Measurements from ENCODE around the gene CASZ1. TPM values are rescaled to one million over a fixed set of nuclear protein-coding genes. Genes with fewer than 3 reads are reported as not detected.

The CASZ1 gene
- total RNA-seq, 2 experiments from 2014 or later: 11.0 to 11.5 TPM

DNA sequence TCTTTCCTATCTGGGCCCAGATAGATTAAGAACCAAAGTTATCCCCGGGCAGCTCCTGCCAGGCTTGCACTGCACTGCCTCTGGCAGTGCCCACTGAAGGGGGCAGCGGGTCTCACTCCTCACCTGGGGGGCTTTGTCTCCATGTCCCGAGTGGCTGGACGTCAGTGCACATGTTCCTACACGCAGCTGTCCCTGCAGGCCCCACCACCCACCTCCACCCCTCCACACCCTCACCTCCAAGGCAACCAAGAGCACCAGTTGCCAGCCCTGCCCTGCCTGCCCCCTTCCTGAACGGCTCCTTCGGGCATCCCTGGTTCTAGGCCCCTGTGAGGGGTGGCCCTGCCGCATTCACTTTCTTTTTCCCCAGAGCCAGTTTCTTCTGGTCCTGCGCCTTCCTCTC is 174.5 kb downstream of the CASZ1 start:
- Mint-ChIP-seq H3K36me3 (no peaks in the 10 kb centered on the region), H3K4me1 (no peaks in the 10 kb centered on the region), H3K9me3 (no peaks in the 10 kb centered on the region), H3K27me3 (no peaks in the 10 kb centered on the region), H3K4me3 (no peak overlapping the region), H3K27ac (no peak overlapping the region)
- ATAC-seq (ENCODE audit: low read depth): no peak
- DNase-seq: no peak
- POLR2A ChIA-PET: no interaction called here

DNA sequence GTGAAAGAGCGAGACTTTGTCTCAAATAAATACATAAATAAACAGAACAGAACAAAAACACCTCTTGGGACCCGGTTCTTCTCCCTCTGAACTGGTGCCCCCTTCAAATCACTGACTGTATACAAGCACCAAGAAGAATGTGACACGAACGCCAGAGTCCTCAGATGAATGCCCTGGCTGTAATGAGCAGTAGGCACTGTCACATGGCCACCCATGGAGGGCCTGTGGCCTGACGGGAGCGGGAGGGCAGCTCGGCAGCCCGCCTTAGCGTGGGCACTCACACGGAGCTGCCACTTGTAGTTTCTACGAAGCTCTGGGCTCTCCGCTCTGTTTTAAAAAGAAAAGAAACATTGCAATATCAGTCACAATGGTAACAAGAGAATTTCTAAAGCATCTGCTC is 175.7 kb downstream of the CASZ1 start:
- Mint-ChIP-seq H3K27ac (no peak overlapping the region), H3K4me1 (no peaks in the 10 kb centered on the region), H3K36me3 (no peaks in the 10 kb centered on the region), H3K9me3 (no peaks in the 10 kb centered on the region), H3K4me3 (no peak overlapping the region), H3K27me3 (no peaks in the 10 kb centered on the region)
- POLR2A ChIA-PET: interaction anchor here (0.8 kb wide), 1 partner anchor 51 kb away, joined by 3 read pairs; no protein-coding TSS in a partner anchor
- no peak for ATAC-seq (ENCODE audit: low read depth)
- DNase-seq: no peak

- Mint-ChIP-seq H3K4me3 (no peak overlapping the region), H3K27ac (no peak overlapping the region), H3K36me3 (no peaks in the 10 kb centered on the region), H3K4me1 (no peaks in the 10 kb centered on the region), H3K27me3 (no peaks in the 10 kb centered on the region), H3K9me3 (no peaks in the 10 kb centered on the region)
- POLR2A ChIA-PET: no interaction called here
- DNase-seq (no peak), ATAC-seq (ENCODE audit: low read depth) (no peak)
Measured at GRCh38 chr1:10617931-10618885, 178.2 kb downstream of the CASZ1 start.

DNA sequence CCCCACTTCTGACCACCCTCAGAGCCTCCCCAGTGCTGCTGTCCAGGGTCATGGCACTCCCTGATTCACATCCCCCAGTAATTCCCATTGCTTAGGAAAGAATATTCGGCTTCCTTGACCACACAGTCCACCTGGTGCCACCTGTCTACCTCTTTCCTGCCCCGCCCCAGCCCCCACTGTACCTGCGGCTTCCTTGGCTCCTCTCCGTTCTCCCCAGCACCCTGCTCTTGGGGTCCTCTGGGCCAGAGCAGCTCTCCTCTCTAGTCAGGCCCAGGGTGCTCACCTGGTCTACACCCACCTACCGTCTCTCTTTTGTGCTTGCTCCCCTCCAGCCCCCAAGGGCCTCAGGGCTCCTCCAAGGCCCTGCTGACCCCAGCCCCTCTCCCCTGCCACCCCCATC is 179.1 kb downstream of the CASZ1 start:
- H3K9me3 Mint-ChIP-seq: no peaks in the 10 kb centered on the region
- ATAC-seq (ENCODE audit: low read depth) (no peak), DNase-seq (no peak)
- POLR2A ChIA-PET: no interaction called here
- H3K27ac Mint-ChIP-seq: no peak overlapping the region
- H3K36me3 Mint-ChIP-seq: no peaks in the 10 kb centered on the region
- no peak overlapping the region for H3K4me3 Mint-ChIP-seq
- H3K4me1 Mint-ChIP-seq: no peaks in the 10 kb centered on the region
- H3K27me3 Mint-ChIP-seq: no peaks in the 10 kb centered on the region

GRCh38 chr1:10616696-10617095 is 179.8 kb downstream of the CASZ1 start:
- no peak overlapping the region for H3K4me3 Mint-ChIP-seq
- no peaks in the 10 kb centered on the region for H3K4me1 Mint-ChIP-seq
- no peak overlapping the region for H3K27ac Mint-ChIP-seq
- ATAC-seq (ENCODE audit: low read depth) (no peak), DNase-seq (no peak)
- H3K27me3 Mint-ChIP-seq: no peaks in the 10 kb centered on the region
- H3K36me3 Mint-ChIP-seq: no peaks in the 10 kb centered on the region
- POLR2A ChIA-PET: no interaction called here
- H3K9me3 Mint-ChIP-seq: no peaks in the 10 kb centered on the region

GRCh38 chr1:10615932-10616671 is 180.3 kb downstream of the CASZ1 start:
- Mint-ChIP-seq H3K27me3 (no peaks in the 10 kb centered on the region), H3K9me3 (no peaks in the 10 kb centered on the region), H3K36me3 (no peaks in the 10 kb centered on the region), H3K4me1 (no peaks in the 10 kb centered on the region), H3K4me3 (no peak overlapping the region), H3K27ac (no peak overlapping the region)
- POLR2A ChIA-PET: no interaction called here
- DNase-seq (no peak), ATAC-seq (ENCODE audit: low read depth) (no peak)

DNA sequence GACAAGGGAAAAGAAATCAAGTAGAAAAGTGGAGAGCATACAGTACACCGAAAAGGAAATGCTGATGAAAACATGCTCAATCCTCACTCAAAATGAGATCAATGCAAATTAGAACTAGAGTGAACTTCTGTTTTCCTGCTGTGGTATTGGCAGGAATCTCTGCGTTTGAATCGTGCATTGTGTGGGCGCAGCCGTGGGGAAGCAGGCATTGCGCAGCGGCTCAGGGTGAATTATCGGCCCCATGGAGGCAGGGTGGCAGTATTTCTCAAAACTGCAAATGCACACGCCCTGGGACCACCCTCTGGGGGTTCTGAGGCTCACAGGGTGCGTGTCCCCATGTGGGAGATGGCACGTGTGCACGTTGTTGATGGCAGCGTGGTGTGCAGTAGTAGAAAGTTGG is 181.1 kb downstream of the CASZ1 start:
- no peak overlapping the region for H3K27ac Mint-ChIP-seq
- ATAC-seq (ENCODE audit: low read depth) (no peak), DNase-seq (no peak)
- POLR2A ChIA-PET: no interaction called here
- H3K4me1 Mint-ChIP-seq: no peaks in the 10 kb centered on the region
- H3K9me3 Mint-ChIP-seq: no peaks in the 10 kb centered on the region
- H3K36me3 Mint-ChIP-seq: no peaks in the 10 kb centered on the region
- H3K27me3 Mint-ChIP-seq: no peaks in the 10 kb centered on the region
- no peak overlapping the region for H3K4me3 Mint-ChIP-seq

GRCh38 chr1:10614377-10615225 is 181.8 kb downstream of the CASZ1 start:
- H3K36me3 Mint-ChIP-seq: no peaks in the 10 kb centered on the region
- POLR2A ChIA-PET: no interaction called here
- no peak overlapping the region for H3K4me3 Mint-ChIP-seq
- ATAC-seq (ENCODE audit: low read depth) (no peak), DNase-seq (no peak)
- no peaks in the 10 kb centered on the region for H3K9me3 Mint-ChIP-seq
- no peaks in the 10 kb centered on the region for H3K4me1 Mint-ChIP-seq
- no peaks in the 10 kb centered on the region for H3K27me3 Mint-ChIP-seq
- no peak overlapping the region for H3K27ac Mint-ChIP-seq

DNA sequence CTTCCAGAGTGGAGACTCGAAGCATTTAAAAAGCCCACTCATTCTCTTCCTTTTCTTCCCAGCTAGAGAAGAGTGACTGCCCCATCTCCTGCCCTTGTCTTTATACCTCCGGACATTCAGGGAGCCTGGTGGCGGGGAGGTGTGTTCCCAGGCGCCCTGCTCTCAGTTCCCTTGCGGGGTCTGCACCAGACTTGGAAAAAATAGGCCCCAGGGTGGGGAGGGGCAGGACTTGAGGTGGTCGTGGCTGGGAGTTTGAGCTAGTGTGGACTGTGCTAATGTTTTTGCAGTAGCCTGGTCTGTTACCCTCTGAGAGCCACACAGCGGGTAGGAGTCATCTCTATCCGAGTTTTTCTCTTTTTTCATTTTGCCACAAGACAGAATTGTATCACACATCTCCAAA is 182.6 kb downstream of the CASZ1 start:
- ATAC-seq (ENCODE audit: low read depth) (no peak), DNase-seq (no peak)
- H3K4me1 Mint-ChIP-seq: no peaks in the 10 kb centered on the region
- no peaks in the 10 kb centered on the region for H3K9me3 Mint-ChIP-seq
- no peaks in the 10 kb centered on the region for H3K27me3 Mint-ChIP-seq
- no peak overlapping the region for H3K4me3 Mint-ChIP-seq
- POLR2A ChIA-PET: no interaction called here
- no peak overlapping the region for H3K27ac Mint-ChIP-seq
- H3K36me3 Mint-ChIP-seq: peaks cover 2% of the 10 kb centered on the region

DNA sequence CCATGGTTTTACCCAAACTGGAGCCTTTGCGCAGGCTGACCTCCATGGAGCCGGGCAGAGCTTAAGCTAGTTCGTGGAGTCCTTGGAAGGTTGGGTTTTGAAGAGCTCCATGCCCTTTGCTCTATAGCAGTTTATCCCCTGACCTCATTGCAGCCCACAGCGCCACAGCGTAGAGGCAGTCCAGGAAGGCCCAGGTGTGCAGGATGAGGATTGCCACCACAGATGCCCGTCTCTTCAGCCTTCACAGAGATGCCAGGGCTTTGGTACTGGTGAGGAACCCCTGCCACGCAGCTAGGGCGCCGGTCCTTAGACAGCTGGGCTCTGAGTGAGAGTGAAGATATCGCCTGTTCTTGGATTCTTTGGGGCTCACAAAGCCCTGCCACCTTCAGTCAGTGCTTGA is 183.1 kb downstream of the CASZ1 start:
- Mint-ChIP-seq H3K27me3 (no peaks in the 10 kb centered on the region), H3K4me1 (no peaks in the 10 kb centered on the region), H3K27ac (no peak overlapping the region), H3K4me3 (no peak overlapping the region), H3K36me3 (peaks cover 4% of the 10 kb centered on the region), H3K9me3 (no peaks in the 10 kb centered on the region)
- ATAC-seq (ENCODE audit: low read depth) (no peak), DNase-seq (no peak)
- POLR2A ChIA-PET: no interaction called here

- DNase-seq: no peak
- POLR2A ChIA-PET: no interaction called here
- ATAC-seq (ENCODE audit: low read depth): no peak
- Mint-ChIP-seq H3K9me3 (no peaks in the 10 kb centered on the region), H3K36me3 (peaks cover 4% of the 10 kb centered on the region), H3K4me1 (no peaks in the 10 kb centered on the region), H3K27me3 (no peaks in the 10 kb centered on the region), H3K27ac (no peak overlapping the region), H3K4me3 (no peak overlapping the region)
Measured at GRCh38 chr1:10612436-10613160, 183.8 kb downstream of the CASZ1 start.

GRCh38 chr1:10610901-10611600 is 185.4 kb downstream of the CASZ1 start:
- ATAC-seq (ENCODE audit: low read depth) (no peak), DNase-seq (no peak)
- Mint-ChIP-seq H3K4me1 (no peaks in the 10 kb centered on the region), H3K4me3 (no peak overlapping the region), H3K27ac (no peak overlapping the region), H3K27me3 (no peaks in the 10 kb centered on the region), H3K9me3 (no peaks in the 10 kb centered on the region), H3K36me3 (peaks cover 4% of the 10 kb centered on the region)
- POLR2A ChIA-PET: no interaction called here
